KMS-11 (cell line): Measurements from ENCODE around the gene ENTREP1.

Experiments
- H2AFZ ChIP-seq: fragments of 200-600 bp; sonication (generic); 2 replicates; pipeline ENCODE4 v1.6.1; 2016; ENCODE audit warnings: antibody characterized with exemption, mixed run types, low read depth
- H3K27ac ChIP-seq: fragments of 200-600 bp; sonication (generic); 2 replicates; pipeline ENCODE4 v1.6.1; 2016; ENCODE audit warnings: mild to moderate bottlenecking, mixed run types
- H3K27me3 ChIP-seq: fragments of 200-600 bp; sonication (generic); 2 replicates; pipeline ENCODE4 v1.6.1; 2017; ENCODE audit warnings: mild to moderate bottlenecking, low read depth, mixed run types, moderate library complexity; ENCODE audit not compliant: insufficient read depth
- H3K36me3 ChIP-seq: fragments of 200-600 bp; sonication (generic); 2 replicates; pipeline ENCODE4 v1.6.1; 2017; ENCODE audit warnings: mild to moderate bottlenecking, mixed run types; ENCODE audit not compliant: insufficient read depth
- H3K4me1 ChIP-seq: fragments of 200-600 bp; sonication (generic); 2 replicates; pipeline ENCODE4 v1.6.1; 2016; ENCODE audit warnings: mild to moderate bottlenecking, low read depth, mixed run types; ENCODE audit not compliant: poor library complexity, severe bottlenecking
- H3K4me2 ChIP-seq: fragments of 200-600 bp; sonication (generic); 2 replicates; pipeline ENCODE4 v1.7.0; 2016; ENCODE audit warnings: mild to moderate bottlenecking, mixed run types
- H3K4me3 ChIP-seq: fragments of 200-600 bp; sonication (generic); IDR thresholded peaks from 2 replicates; pipeline ENCODE4 v1.6.1; 2017; ENCODE audit warnings: low read depth, low read length, mixed read lengths; ENCODE audit not compliant: insufficient read depth
- H3K79me2 ChIP-seq: fragments of 200-600 bp; sonication (generic); 2 replicates; pipeline ENCODE4 v1.6.1; 2016; ENCODE audit warnings: low read depth, mixed run types; ENCODE audit not compliant: insufficient read depth
- H3K9ac ChIP-seq: fragments of 200-600 bp; sonication (generic); 2 replicates; pipeline ENCODE4 v1.6.1; 2016; ENCODE audit warnings: mild to moderate bottlenecking, mixed run types
- H4K20me1 ChIP-seq: fragments of 200-600 bp; sonication (generic); 2 replicates; pipeline ENCODE4 v1.6.1; 2016; ENCODE audit warnings: mild to moderate bottlenecking, mixed run types; ENCODE audit not compliant: insufficient read depth
- CTCF ChIP-seq: fragments of 200-600 bp; sonication (generic); conservative IDR thresholded peaks from 2 replicates; pipeline ENCODE4 v1.6.1; 2017; ENCODE audit warnings: low read depth, mild to moderate bottlenecking, antibody characterized with exemption, low read length, moderate library complexity, mixed read lengths

ENTREP1 gene

GRCh38 chr9:69346596-69347390, 21.8 kb downstream of the ENTREP1 start:
- Histone ChIP-seq H3K4me2 (no peak overlapping the region), H3K9ac (no peak overlapping the region), H3K27me3 (no peaks in the 10 kb centered on the region), H3K4me3 (no peak overlapping the region), H3K27ac (no peak overlapping the region), H3K79me2 (no peaks in the 10 kb centered on the region), H4K20me1 (no peaks in the 10 kb centered on the region), H2AFZ (no peak overlapping the region), H3K4me1 (no peaks in the 10 kb centered on the region), H3K36me3 (no peaks in the 10 kb centered on the region)
- no peak for TF ChIP-seq CTCF

- H3K4me2 ChIP-seq: no peak overlapping the region
- H3K36me3 ChIP-seq: no peaks in the 10 kb centered on the region
- no peak overlapping the region for H3K9ac ChIP-seq
- H3K79me2 ChIP-seq: no peaks in the 10 kb centered on the region
- H3K4me3 ChIP-seq: no peak overlapping the region
- no peak overlapping the region for H3K27ac ChIP-seq
- H4K20me1 ChIP-seq: no peaks in the 10 kb centered on the region
- H2AFZ ChIP-seq: no peak overlapping the region
- H3K27me3 ChIP-seq: no peaks in the 10 kb centered on the region
- no peaks in the 10 kb centered on the region for H3K4me1 ChIP-seq
- no peak for TF ChIP-seq CTCF
These were observed 22.6 kb downstream of the ENTREP1 start for GRCh38 chr9:69347607-69348006.

- no peaks in the 10 kb centered on the region for H3K79me2 ChIP-seq
- no peak overlapping the region for H3K27ac ChIP-seq
- H3K4me2 ChIP-seq: no peak overlapping the region
- no peaks in the 10 kb centered on the region for H3K4me1 ChIP-seq
- no peak overlapping the region for H2AFZ ChIP-seq
- no peak overlapping the region for H3K9ac ChIP-seq
- H4K20me1 ChIP-seq: no peaks in the 10 kb centered on the region
- H3K36me3 ChIP-seq: no peaks in the 10 kb centered on the region
- no peak overlapping the region for H3K4me3 ChIP-seq
- TF ChIP-seq CTCF: no peak
- H3K27me3 ChIP-seq: no peaks in the 10 kb centered on the region
These were observed 26.2 kb downstream of the ENTREP1 start for GRCh38 chr9:69351227-69351626.

- Histone ChIP-seq H3K4me2 (no peak overlapping the region), H4K20me1 (no peaks in the 10 kb centered on the region), H3K4me3 (no peak overlapping the region), H3K4me1 (no peaks in the 10 kb centered on the region), H2AFZ (no peak overlapping the region), H3K36me3 (no peaks in the 10 kb centered on the region), H3K27ac (no peak overlapping the region), H3K79me2 (no peaks in the 10 kb centered on the region), H3K9ac (no peak overlapping the region), H3K27me3 (no peaks in the 10 kb centered on the region)
- TF ChIP-seq CTCF: no peak
These were observed 30.2 kb downstream of the ENTREP1 start for GRCh38 chr9:69355232-69355631.
